ENCODE results near the gene ELMOD3. TPM values are rescaled to one million over a fixed set of nuclear protein-coding genes. Genes with fewer than 3 reads are reported as not detected.
"Not testable (repeated sequence)": the region's sequence is repeated elsewhere in the genome, so short reads cannot be mapped to it uniquely, and the experiment has no call there.

Gene ELMOD3
- total RNA-seq, 1 donor from 2014 or later, result 25.4 TPM

GRCh38 chr2:85371045-85371444, 16.5 kb downstream of the ELMOD3 start:
- no peak overlapping the region for H3K27ac Mint-ChIP-seq

DNA sequence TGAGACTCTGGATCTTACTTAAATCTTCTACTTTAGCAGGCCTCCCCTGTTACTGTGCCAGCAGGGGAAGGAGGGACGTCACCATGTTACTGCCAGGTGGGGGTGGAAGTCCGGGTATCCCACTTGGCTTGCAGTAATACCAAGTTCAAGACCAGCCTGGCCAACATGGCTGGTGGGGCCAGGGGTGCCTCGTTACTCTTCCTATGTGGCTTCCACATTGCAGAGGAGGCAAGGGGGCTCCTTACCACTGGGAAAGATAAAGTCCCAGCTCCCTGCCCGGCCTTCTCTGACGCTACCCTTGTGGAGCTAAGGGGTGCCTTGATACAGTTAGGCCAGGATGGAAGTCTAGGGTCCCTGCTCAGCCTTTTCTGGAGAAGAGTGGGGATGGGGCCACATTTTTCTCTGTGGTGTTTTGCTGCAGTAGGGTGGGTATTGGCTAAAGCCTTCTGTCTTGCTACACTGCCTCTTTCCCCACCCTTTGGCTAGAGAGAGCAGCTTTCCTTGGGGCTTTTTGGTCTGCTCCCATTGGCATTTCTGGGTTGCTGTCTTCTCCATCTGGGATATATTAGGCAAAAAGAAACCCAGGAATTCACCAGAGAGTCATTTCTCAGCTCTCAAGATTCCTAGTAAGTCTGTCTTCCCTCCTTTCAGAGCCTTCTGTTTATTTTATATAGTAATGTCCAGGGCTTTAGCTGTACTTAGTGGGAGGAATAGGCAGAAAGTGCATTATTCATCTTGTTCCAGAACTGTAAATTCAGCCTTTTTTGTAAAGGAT, 21.9 kb downstream of the ELMOD3 start:
- DNase-seq (no peak), ATAC-seq (ENCODE audit: low read depth) (no peak)
- H3K27me3 Mint-ChIP-seq, result no peaks in the 10 kb centered on the region
- ChIA-PET CTCF (interaction anchor here (1.8 kb wide), 1 partner anchor 8 kb away, joined by 3 read pairs; no protein-coding TSS in a partner anchor), POLR2A (no interaction called here)
- H3K9me3 Mint-ChIP-seq, result peaks cover 3% of the 10 kb centered on the region
- no peak for TF ChIP-seq CTCF (IDR thresholded peaks at IDR 0.05)
- no peak overlapping the region for H3K27ac Mint-ChIP-seq
- intact Hi-C loops (cut with micrococcal nuclease), result no loop called here
- no peaks in the 10 kb centered on the region for H3K4me1 Mint-ChIP-seq
- peaks cover 54% of the 10 kb centered on the region for H3K36me3 Mint-ChIP-seq (ENCODE audit: low read depth)
- H3K4me3 Mint-ChIP-seq, result no peak overlapping the region

More at GRCh38 chr2:85371045-85371444, 16.5 kb downstream of the ELMOD3 start:
- TF ChIP-seq CTCF (IDR thresholded peaks at IDR 0.05), result no peak
- Mint-ChIP-seq H3K9me3 (peaks cover 3% of the 10 kb centered on the region), H3K4me1 (no peaks in the 10 kb centered on the region), H3K27me3 (no peaks in the 10 kb centered on the region), H3K4me3 (no peak overlapping the region), H3K36me3 (ENCODE audit: low read depth) (peaks cover 22% of the 10 kb centered on the region)
- intact Hi-C loops (cut with micrococcal nuclease), result no loop called here
- no peak for ATAC-seq (ENCODE audit: low read depth)
- CTCF ChIA-PET, result no interaction called here
- DNase-seq, result no peak
- POLR2A ChIA-PET, result no interaction called here

- ChIA-PET CTCF (no interaction called here), POLR2A (no interaction called here)
- DNase-seq (no peak), ATAC-seq (ENCODE audit: low read depth) (no peak)
- Mint-ChIP-seq H3K36me3 (ENCODE audit: low read depth) (peaks cover 55% of the 10 kb centered on the region), H3K27me3 (no peaks in the 10 kb centered on the region), H3K4me1 (no peaks in the 10 kb centered on the region), H3K9me3 (peaks cover 3% of the 10 kb centered on the region), H3K27ac (no peak overlapping the region), H3K4me3 (no peak overlapping the region)
- no peak for TF ChIP-seq CTCF (IDR thresholded peaks at IDR 0.05)
- intact Hi-C loops (cut with micrococcal nuclease), result no loop called here
Measured at GRCh38 chr2:85377083-85377482, 22.5 kb downstream of the ELMOD3 start.

- TF ChIP-seq CTCF (IDR thresholded peaks at IDR 0.05), result no peak
Measured at GRCh38 chr2:85378257-85378656, 23.7 kb downstream of the ELMOD3 start.

DNA sequence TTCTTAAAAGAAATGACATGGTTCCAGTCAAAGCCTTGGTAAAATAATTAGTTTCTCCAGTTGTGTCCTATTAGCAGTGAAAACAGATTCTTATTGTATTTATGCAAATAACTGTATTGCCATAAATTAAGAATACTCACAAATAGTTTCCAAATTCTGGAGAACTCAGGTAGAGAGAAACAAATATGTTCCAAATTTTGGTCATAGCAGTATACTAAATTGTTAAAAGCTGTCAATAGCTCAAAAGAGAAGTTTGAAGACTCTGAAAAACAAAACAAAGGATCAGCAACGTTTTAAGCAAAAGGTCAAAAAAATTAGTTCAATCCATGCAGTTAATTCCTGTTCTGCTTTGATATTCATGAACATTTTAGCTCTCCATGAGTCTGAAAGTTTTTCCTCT, 25.5 kb downstream of the ELMOD3 start:
- DNase-seq (no peak), ATAC-seq (ENCODE audit: low read depth) (no peak)
- POLR2A ChIA-PET, result no interaction called here
- H3K36me3 Mint-ChIP-seq (ENCODE audit: low read depth), result peaks cover 62% of the 10 kb centered on the region
- CTCF ChIA-PET, result no interaction called here
- H3K9me3 Mint-ChIP-seq, result no peaks in the 10 kb centered on the region
- H3K4me1 Mint-ChIP-seq, result no peaks in the 10 kb centered on the region
- H3K4me3 Mint-ChIP-seq, result no peak overlapping the region
- H3K27me3 Mint-ChIP-seq, result no peaks in the 10 kb centered on the region
- H3K27ac Mint-ChIP-seq, result no peak overlapping the region
- TF ChIP-seq CTCF (IDR thresholded peaks at IDR 0.05), result no peak
- intact Hi-C loops (cut with micrococcal nuclease), result no loop called here

More at GRCh38 chr2:85378257-85378656, 23.7 kb downstream of the ELMOD3 start:
- no peaks in the 10 kb centered on the region for H3K4me1 Mint-ChIP-seq
- CTCF ChIA-PET, result no interaction called here
- H3K27me3 Mint-ChIP-seq, result no peaks in the 10 kb centered on the region
- ATAC-seq (ENCODE audit: low read depth) (no peak), DNase-seq (no peak)
- peaks cover 3% of the 10 kb centered on the region for H3K9me3 Mint-ChIP-seq
- intact Hi-C loops (cut with micrococcal nuclease), result no loop called here
- no peak overlapping the region for H3K4me3 Mint-ChIP-seq
- H3K36me3 Mint-ChIP-seq (ENCODE audit: low read depth), result peaks cover 58% of the 10 kb centered on the region
- POLR2A ChIA-PET, result no interaction called here
- no peak overlapping the region for H3K27ac Mint-ChIP-seq

GRCh38 chr2:85383151-85383550, 28.6 kb downstream of the ELMOD3 start:
- H3K4me1 Mint-ChIP-seq; H3K9me3 Mint-ChIP-seq; H3K4me3 Mint-ChIP-seq; H3K27ac Mint-ChIP-seq; DNase-seq; ATAC-seq (ENCODE audit: low read depth); CTCF ChIA-PET; H3K27me3 Mint-ChIP-seq; intact Hi-C loops (cut with micrococcal nuclease): not testable (repeated sequence)
- POLR2A ChIA-PET, result interaction anchor here (0.6 to 1.3 kb wide), 3 partner anchors 9 to 158 kb away, joined by 4 to 6 read pairs (median 6); no protein-coding TSS in a partner anchor
- H3K36me3 Mint-ChIP-seq (ENCODE audit: low read depth), result peaks cover 63% of the 10 kb centered on the region
